H1 (cell line): ENCODE results near the gene STAP2. TPM values are rescaled to one million over a fixed set of nuclear protein-coding genes. Genes with fewer than 3 reads are reported as not detected.
A peak's percentile ranks its signal among the peaks of the same experiment; 100 is the strongest.

Source experiments
- CTCF ChIA-PET: fragments of 300-600 bp; sonication (Branson Sonifier 250); formaldehyde crosslinking; loops from one replicate; lab custom pipeline; 2021; ENCODE audit not compliant: partially characterized antibody; lab: Charles Lee
- POLR2A ChIA-PET: fragments of 300-600 bp; sonication (Branson Sonifier 250); formaldehyde crosslinking; loops from one replicate; lab custom pipeline; 2021; ENCODE audit warnings: inconsistent platforms; ENCODE audit not compliant: partially characterized antibody; lab: Charles Lee
- DNase-seq, 2 experiments: peaks; one replicate each; pipeline versions ENCODE4 v3.0.0 to v3.0.0-alpha.2; 2010 to 2022; ENCODE audit warnings: low spot score in 2 of 2, low read depth in 1 of 2, mixed read lengths in 1 of 2
- FAIRE-seq: peaks from 2 replicates; lab custom pipeline; 2011; peaks lifted over from hg19 to GRCh38; lab: Jason Lieb, UNC
- H2AFZ ChIP-seq: 2 replicates; pipeline ENCODE4 v1.8.1; 2012; ENCODE audit warnings: low read length, inconsistent platforms
- H2AK5ac ChIP-seq: 2 replicates; pipeline ENCODE4 v1.6.1; 2013; ENCODE audit warnings: low read depth, low read length
- H2BK120ac ChIP-seq: replicated peaks from 2 replicates; pipeline ENCODE3; 2013; ENCODE audit warnings: low read depth, low read length, inconsistent platforms
- H2BK12ac ChIP-seq: 2 replicates; pipeline ENCODE4 v1.6.1; 2013; ENCODE audit warnings: low read depth, low read length
- H2BK15ac ChIP-seq: 2 replicates; pipeline ENCODE4 v1.6.1; 2013; ENCODE audit warnings: low read length
- H2BK20ac ChIP-seq: 2 replicates; pipeline ENCODE4 v1.6.1; 2013; ENCODE audit warnings: low read length
- H2BK5ac ChIP-seq: 2 replicates; pipeline ENCODE4 v1.6.1; 2013; ENCODE audit warnings: low read depth, low read length
- H3K14ac ChIP-seq: 2 replicates; pipeline ENCODE4 v1.6.1; 2013; ENCODE audit warnings: inconsistent platforms; ENCODE audit not compliant: insufficient read length
- H3K18ac ChIP-seq: 2 replicates; pipeline ENCODE4 v1.6.1; 2013; ENCODE audit warnings: low read length; ENCODE audit errors: extremely low read depth
- H3K23ac ChIP-seq: 2 replicates; pipeline ENCODE4 v1.6.1; 2013; ENCODE audit warnings: inconsistent platforms; ENCODE audit not compliant: insufficient read length
- H3K23me2 ChIP-seq: 2 replicates; pipeline ENCODE4 v1.6.1; 2013; ENCODE audit warnings: low read depth, low read length
- H3K27ac ChIP-seq: 2 replicates; pipeline ENCODE4 v1.6.1; 2011; ENCODE audit warnings: low read depth, low read length, inconsistent platforms
- H3K27me3 ChIP-seq, 4 experiments: replicated peaks in 1 of 4; 1 replicate in 1 of 4; 2 replicates in 3 of 4; pipeline versions ENCODE4 v1.6.1 to v1.8.1; 2011 to 2013; ENCODE audit warnings: low read length in 3 of 4, mild to moderate bottlenecking in 3 of 4, inconsistent platforms in 2 of 4, mixed read lengths in 2 of 4, moderate library complexity in 1 of 4; ENCODE audit not compliant: control insufficient read depth in 3 of 4, insufficient read depth in 3 of 4; ENCODE audit errors: extremely low read depth in 1 of 4
- H3K36me3 ChIP-seq, 4 experiments: 2 replicates each; pipeline versions ENCODE4 v1.6.1 to v1.8.1; 2011 to 2013; ENCODE audit warnings: mild to moderate bottlenecking in 4 of 4, low read length in 3 of 4, moderate library complexity in 2 of 4, control low read depth in 1 of 4, inconsistent platforms in 1 of 4; ENCODE audit not compliant: insufficient read depth in 4 of 4, control insufficient read depth in 2 of 4
- H3K4ac ChIP-seq: replicated peaks from 2 replicates; pipeline ENCODE3; 2013; ENCODE audit warnings: low read length, low read depth, mixed read lengths, inconsistent platforms; ENCODE audit not compliant: insufficient read length
- H3K4me1 ChIP-seq, 4 experiments: replicated peaks in 1 of 4; 1 replicate in 1 of 4; 2 replicates in 3 of 4; pipeline versions ENCODE4 v1.6.1 to v1.8.1; 2011 to 2013; ENCODE audit warnings: low read length in 3 of 4, inconsistent platforms in 2 of 4, mixed read lengths in 1 of 4; ENCODE audit not compliant: insufficient read depth in 4 of 4, control insufficient read depth in 3 of 4
- H3K4me2 ChIP-seq, 2 experiments: 2 replicates each; pipeline versions ENCODE4 v1.6.1 to v1.8.1; 2011 to 2013; ENCODE audit warnings: low read depth in 2 of 2, low read length in 2 of 2, control low read depth in 1 of 2, inconsistent platforms in 1 of 2, mild to moderate bottlenecking in 1 of 2; ENCODE audit not compliant: insufficient read depth in 1 of 2
- H3K4me3 ChIP-seq, 4 experiments: fragments of 200-600, 300-600 bp in 1 of 4; sonication (generic), shearing (Covaris generic), sonication (Bioruptor Twin) in 1 of 4; 2 replicates each; pipeline versions ENCODE4 v1.5.1 to v1.8.1; 2011 to 2016; ENCODE audit warnings: low read length in 4 of 4, low read depth in 3 of 4, control low read depth in 2 of 4, inconsistent platforms in 2 of 4, mild to moderate bottlenecking in 2 of 4, mixed read lengths in 1 of 4, moderate library complexity in 1 of 4; ENCODE audit not compliant: insufficient read depth in 2 of 4; ENCODE audit errors: extremely low read depth in 1 of 4
- H3K56ac ChIP-seq: replicated peaks from 2 replicates; pipeline ENCODE3; 2013; ENCODE audit warnings: low read depth, mild to moderate bottlenecking, mixed read lengths, low read length, inconsistent platforms; ENCODE audit not compliant: insufficient read length
- H3K79me1 ChIP-seq: 2 replicates; pipeline ENCODE4 v1.6.1; 2013; ENCODE audit warnings: low read depth, low read length, control low read depth
- H3K79me2 ChIP-seq, 2 experiments: 2 replicates each; pipeline versions ENCODE4 v1.6.1 to v1.8.1; 2012 to 2013; ENCODE audit warnings: low read length in 2 of 2, mild to moderate bottlenecking in 2 of 2, inconsistent platforms in 1 of 2; ENCODE audit not compliant: insufficient read depth in 2 of 2, control insufficient read depth in 1 of 2
- H3K9ac ChIP-seq, 4 experiments: replicated peaks in 1 of 4; 1 replicate in 1 of 4; 2 replicates in 3 of 4; pipeline versions ENCODE4 v1.6.1 to v1.8.1; 2011 to 2013; ENCODE audit warnings: low read depth in 3 of 4, low read length in 3 of 4, control low read depth in 2 of 4, mild to moderate bottlenecking in 2 of 4, moderate library complexity in 2 of 4, inconsistent platforms in 1 of 4; ENCODE audit errors: extremely low read depth in 1 of 4
- H3K9me3 ChIP-seq, 2 experiments: 2 replicates each; pipeline versions ENCODE4 v1.6.1 to v1.8.1; 2012 to 2013; ENCODE audit warnings: mild to moderate bottlenecking in 2 of 2, moderate library complexity in 2 of 2, control low read depth in 1 of 2, inconsistent platforms in 1 of 2, low read depth in 1 of 2, low read length in 1 of 2, mixed read lengths in 1 of 2; ENCODE audit not compliant: insufficient read depth in 2 of 2
- H4K20me1 ChIP-seq, 2 experiments: replicated peaks in 1 of 2; 2 replicates each; pipeline versions ENCODE3 to v1.8.1; 2011 to 2013; ENCODE audit warnings: inconsistent platforms in 2 of 2, low read length in 2 of 2, mild to moderate bottlenecking in 1 of 2; ENCODE audit not compliant: insufficient read depth in 2 of 2, control insufficient read depth in 1 of 2
- H4K5ac ChIP-seq: 2 replicates; pipeline ENCODE4 v1.6.1; 2013; ENCODE audit warnings: low read length, low read depth, mixed read lengths, inconsistent platforms; ENCODE audit not compliant: insufficient read length
- H4K8ac ChIP-seq: 2 replicates; pipeline ENCODE4 v1.8.0; 2013; ENCODE audit warnings: mild to moderate bottlenecking, moderate library complexity, low read length, inconsistent platforms; ENCODE audit not compliant: insufficient read depth; ENCODE audit errors: extremely low read depth
- H4K91ac ChIP-seq: replicated peaks from 2 replicates; pipeline ENCODE3; 2013; ENCODE audit warnings: low read length, mixed read lengths, inconsistent platforms; ENCODE audit not compliant: insufficient read length
- ATF2 ChIP-seq: IDR thresholded peaks from 2 replicates; pipeline ENCODE4 v1.6.1; 2012; ENCODE audit warnings: low read length, inconsistent platforms
- CBX5 ChIP-seq: fragments of 300-800, 300-1000 bp; sonication (generic); IDR thresholded peaks from 2 replicates; pipeline ENCODE4 v1.7.1; 2016; ENCODE audit warnings: antibody characterized with exemption, low read length, low read depth
- CHD1 ChIP-seq: IDR thresholded peaks from 2 replicates; pipeline ENCODE4 v1.6.1; 2012; ENCODE audit warnings: low read depth, low read length, improper control_type of control experiment
- HDAC2 ChIP-seq, 2 experiments: fragments of 300-600 bp in 1 of 2; sonication (generic) in 1 of 2; IDR thresholded peaks; 2 replicates each; pipeline ENCODE4 v1.6.1; 2011 to 2012; ENCODE audit warnings: low read depth in 2 of 2, low read length in 2 of 2, mild to moderate bottlenecking in 2 of 2, moderate library complexity in 2 of 2, borderline replicate concordance in 1 of 2, inconsistent platforms in 1 of 2
- NANOG ChIP-seq: IDR thresholded peaks from 2 replicates; pipeline ENCODE4 v1.6.1; 2011; ENCODE audit warnings: low read length, low read depth, mild to moderate bottlenecking, inconsistent platforms; ENCODE audit not compliant: insufficient read depth, poor library complexity, severe bottlenecking
- NRF1 ChIP-seq: IDR thresholded peaks from 2 replicates; pipeline ENCODE4 v1.6.1; 2011; ENCODE audit warnings: mild to moderate bottlenecking, low read depth, low read length, improper control_type of control experiment
- RBBP5 ChIP-seq: IDR thresholded peaks from 2 replicates; pipeline ENCODE4 v1.7.1; 2012; ENCODE audit warnings: low read depth, mild to moderate bottlenecking, inconsistent platforms, low read length, moderate library complexity, borderline replicate concordance
- RXRA ChIP-seq: IDR thresholded peaks from 2 replicates; pipeline ENCODE4 v1.6.1; 2011; ENCODE audit warnings: low read depth, mild to moderate bottlenecking, low read length, moderate library complexity; ENCODE audit not compliant: insufficient read depth
- SP1 ChIP-seq: IDR thresholded peaks from 2 replicates; pipeline ENCODE4 v1.6.1; 2011; ENCODE audit warnings: low read depth, low read length
- TAF7 ChIP-seq: optimal IDR thresholded peaks from 2 replicates; pipeline ENCODE3; 2011; ENCODE audit warnings: low read depth, mild to moderate bottlenecking, inconsistent platforms, low read length, moderate library complexity, borderline replicate concordance
- TBP ChIP-seq: IDR thresholded peaks from 2 replicates; pipeline ENCODE4 v1.6.1; 2011; ENCODE audit warnings: low read depth, low read length, improper control_type of control experiment
- WGBS, 2 experiments: shearing (Covaris generic) in 1 of 2; methylation state at CpG; one replicate each; pipeline versions ENCODE4 v1.1.6 to v1.1.7; 2013 to 2015; ENCODE audit warnings: low lambda C conversion rate in 2 of 2, mixed read lengths in 2 of 2, inconsistent platforms in 1 of 2, low coverage in 1 of 2, missing lambda C conversion rate in 1 of 2; ENCODE audit not compliant: insufficient replicate concordance in 2 of 2, insufficient coverage in 1 of 2, insufficient read length in 1 of 2; ENCODE audit errors: extremely low coverage in 1 of 2, missing lambda C conversion rate in 1 of 2; 5-methylcytosine and 5-hydroxymethylcytosine counted together
- polyA plus RNA-seq, 7 experiments: library from polyadenylated mRNA; depleted of rRNA in 3 of 7; stranded (reverse) in 5 of 7; unstranded in 2 of 7; fragments of >200 nt in 5 of 7; fragments of 200-250 nt in 2 of 7; gene quantifications; 1 replicate in 5 of 7; 2 replicates in 1 of 7; 4 replicates in 1 of 7; pipeline versions ENCODE4 v1.2.1 to v1.2.3, GENCODE V29; 2011 to 2013; ENCODE audit warnings: missing spikeins in 2 of 7, mixed read lengths in 2 of 7
- total RNA-seq: library from RNA; stranded (reverse); fragmentation: NEBNext Ultra II Directional; extraction: Animal tissue kit (Norgen Biotek cat#: 25700); gene quantifications from 2 replicates; pipeline ENCODE4 v1.2.1, GENCODE V29; 2021

STAP2 gene
- total and polyA plus RNA-seq, 2 of the 8 experiments (the other 6 are each of a cell fraction or from before 2014, with no cell fraction given) = 15.3 to 37.3 TPM

GRCh38 chr19:4302243-4302640, 36.4 kb downstream of the STAP2 start, which contains the start of gene TMIGD2:
Gene TMIGD2, minus strand, starts transcription at chr19:4302389. Its CDS starts 4 bp downstream, at chr19:4302385.
- Histone ChIP-seq H3K23me2 (no peaks in the 10 kb centered on the region; the same call in 1 of the 2 replicates), H3K4me2 (no peak within 1 kb of the TSS), H4K8ac (no peak within 1 kb of the TSS), H3K9me3 (no peaks in the 10 kb centered on the region), H2AK5ac (no peak within 1 kb of the TSS), H3K79me2 (no peaks in the 10 kb centered on the region), H2BK12ac (0 out of 2 replicates have a peak within 1 kb of the TSS, but pooled peaks have one; percentile 50), H2BK120ac (no peak within 1 kb of the TSS), H2AFZ (no peak within 1 kb of the TSS), H4K5ac (no peak within 1 kb of the TSS), H3K18ac (no peak within 1 kb of the TSS), H2BK15ac (no peak within 1 kb of the TSS), H3K4me1 (peaks cover 0 to 11% (median 0%) of the 10 kb centered on the region in 4 experiments; a peak in 3 of 7 replicates), H3K14ac (no peak within 1 kb of the TSS), H2BK5ac (no peak within 1 kb of the TSS), H4K91ac (peak within 1 kb of the TSS; percentile 5), H3K23ac (no peak within 1 kb of the TSS), H3K27me3 (no peaks in the 10 kb centered on the region), H3K56ac (no peak within 1 kb of the TSS), H3K4me3 (no peak within 1 kb of the TSS), H3K79me1 (peaks cover 3% of the 10 kb centered on the region; the same call in 1 of the 2 replicates), H3K9ac (no peak within 1 kb of the TSS), H4K20me1 (peaks cover 0 to 2% of the 10 kb centered on the region in 2 experiments), H3K27ac (no peak within 1 kb of the TSS), H2BK20ac (no peak within 1 kb of the TSS), H3K4ac (no peak within 1 kb of the TSS), H3K36me3 (peaks cover 0 to 5% (median 1%) of the 10 kb centered on the region in 4 experiments; a peak in 3 of 8 replicates)
- FAIRE-seq (no peak), DNase-seq (no peak)
- POLR2A ChIA-PET = interaction anchor here (0.8 to 2.6 kb wide), 6 partner anchors 9 to 40 kb away, joined by 3 to 12 read pairs (median 3); partner anchors contain the start of gene MPND
- WGBS, 2 experiments = 87% methylated on average over 8 of the region's 8 CpGs; no CpG with 5 or more reads in 1 of the 2 experiments
- CTCF ChIA-PET = interaction anchor here (1.0 to 2.0 kb wide), 4 partner anchors 8 to 69 kb away, joined by 3 to 10 read pairs (median 4); no protein-coding TSS in a partner anchor
- TF ChIP-seq RXRA (no peak), HDAC2 (IDR thresholded peaks at IDR 0.05; ENCODE audit: borderline replicate concordance in 1 of 2, low read depth in 2 of 2, low read length in 2 of 2) (no peak), TAF7 (no peak), ATF2 (no peak), NRF1 (no peak), CHD1 (no peak), RBBP5 (no peak), SP1 (no peak), NANOG (no peak), TBP (no peak), CBX5 (no peak)
